A549 (cell line): ENCODE results near the gene OSGEP.

ENCODE experiments used
- BHLHE40 ChIP-seq: IDR thresholded peaks from 2 replicates; pipeline ENCODE4 v1.6.1; 2012; ENCODE audit warnings: low read depth, low read length, inconsistent platforms
- CHD4 ChIP-seq: fragments of 200-600 bp; sonication (generic); IDR thresholded peaks from 2 replicates; pipeline ENCODE4 v1.6.1; 2016; ENCODE audit warnings: antibody characterized with exemption, mild to moderate bottlenecking, borderline replicate concordance
- CTCF ChIP-seq: fragments of >200 bp; sonication (Bioruptor Twin); formaldehyde crosslinking; IDR thresholded peaks from 3 replicates; pipeline ENCODE4 v1.5.1; 2016
- EP300 ChIP-seq, 2 experiments: fragments of >200 bp; sonication (Bioruptor Twin); formaldehyde crosslinking; IDR thresholded peaks; 2 replicates in 1 of 2; 3 replicates in 1 of 2; pipeline ENCODE4 v1.6.1; 2016 to 2017
- KDM5A ChIP-seq: fragments of 200-600 bp; sonication (generic); IDR thresholded peaks from 2 replicates; pipeline ENCODE4 v1.6.1; 2016; ENCODE audit warnings: antibody characterized with exemption, mild to moderate bottlenecking
- MAFK ChIP-seq: fragments of 450-650 bp; IDR thresholded peaks from 2 replicates; pipeline ENCODE4 v1.6.1; 2014; ENCODE audit not compliant: partially characterized antibody
- MAX ChIP-seq: IDR thresholded peaks from 2 replicates; pipeline ENCODE4 v1.6.1; 2012
- MAZ ChIP-seq: fragments of 150-350 bp; IDR thresholded peaks from 2 replicates; pipeline ENCODE4 v1.6.1; 2014; ENCODE audit warnings: antibody characterized with exemption, low read depth, low read length, borderline replicate concordance
- POLR2A ChIP-seq: IDR thresholded peaks from 2 replicates; pipeline ENCODE4 v1.6.1; 2012; ENCODE audit warnings: mild to moderate bottlenecking, low read length
- SMC3 ChIP-seq: fragments of >200 bp; sonication (Bioruptor Twin); formaldehyde crosslinking; IDR thresholded peaks from 3 replicates; pipeline ENCODE4 v1.6.1; 2018; ENCODE audit warnings: inconsistent platforms
- SREBF2 ChIP-seq: fragments of 450-650 bp; IDR thresholded peaks from 2 replicates; pipeline ENCODE4 v1.6.1; 2014; ENCODE audit warnings: mild to moderate bottlenecking, moderate library complexity
- TF ChIP-seq, protein P1 (sequence below): fragments of 450-650 bp; IDR thresholded peaks from 2 replicates; pipeline ENCODE4 v1.6.1; 2014; ENCODE audit warnings: antibody characterized with exemption

DNA sequence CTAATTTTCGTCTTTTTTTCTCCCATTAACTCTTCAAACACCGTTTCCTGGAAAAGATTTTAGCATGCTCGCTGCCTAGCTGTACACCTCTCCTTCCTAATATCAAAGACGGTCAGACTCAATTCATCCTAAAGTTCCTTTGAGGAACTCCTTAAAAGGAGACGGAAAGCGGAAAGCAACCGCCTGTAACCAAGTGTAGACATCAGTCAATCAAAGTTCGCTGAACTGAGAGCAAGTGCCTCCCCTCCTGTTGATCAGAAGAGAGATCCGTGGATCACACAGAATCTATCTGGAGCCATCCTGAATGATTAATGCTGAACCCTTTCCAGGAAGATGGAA is 40.9 kb downstream of the OSGEP start:
- TF ChIP-seq CTCF, result no peak
- TF ChIP-seq CHD4, result no peak
- TF ChIP-seq MAX, result no peak
- TF ChIP-seq MAZ, result no peak
- no peak for TF ChIP-seq KDM5A
- TF ChIP-seq POLR2A, result no peak
- TF ChIP-seq, protein P1, sequence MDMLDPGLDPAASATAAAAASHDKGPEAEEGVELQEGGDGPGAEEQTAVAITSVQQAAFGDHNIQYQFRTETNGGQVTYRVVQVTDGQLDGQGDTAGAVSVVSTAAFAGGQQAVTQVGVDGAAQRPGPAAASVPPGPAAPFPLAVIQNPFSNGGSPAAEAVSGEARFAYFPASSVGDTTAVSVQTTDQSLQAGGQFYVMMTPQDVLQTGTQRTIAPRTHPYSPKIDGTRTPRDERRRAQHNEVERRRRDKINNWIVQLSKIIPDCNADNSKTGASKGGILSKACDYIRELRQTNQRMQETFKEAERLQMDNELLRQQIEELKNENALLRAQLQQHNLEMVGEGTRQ, result no peak
- TF ChIP-seq SMC3, result no peak
- no peak for TF ChIP-seq EP300 (IDR thresholded peaks at IDR 0.05)
- TF ChIP-seq SREBF2, result no peak
- TF ChIP-seq MAFK, result no peak
- TF ChIP-seq BHLHE40, result no peak
